Mesothelial cell of epicardium (in vitro differentiated cells): ENCODE results near the gene FLT4. TPM values are rescaled to one million over a fixed set of nuclear protein-coding genes. Genes with fewer than 3 reads are reported as not detected.

ENCODE experiments used
- DNase-seq, 2 experiments: peaks; one replicate each; pipeline ENCODE4 v3.0.0; 2021; ENCODE audit warnings: low spot score in 2 of 2; ENCODE audit not compliant: unreplicated experiment in 2 of 2
- H3K27ac Mint-ChIP-seq: 2 replicates; pipeline ENCODE4 v1.8.0; 2021; ENCODE audit warnings: mixed read lengths
- H3K27me3 Mint-ChIP-seq: 2 replicates; pipeline ENCODE4 v1.8.0; 2021; ENCODE audit warnings: low read depth, mixed read lengths
- H3K36me3 Mint-ChIP-seq: 2 replicates; pipeline ENCODE4 v1.8.0; 2021; ENCODE audit warnings: mixed read lengths
- H3K4me1 Mint-ChIP-seq: 2 replicates; pipeline ENCODE4 v1.8.0; 2021; ENCODE audit warnings: mixed read lengths
- H3K4me3 Mint-ChIP-seq: 2 replicates; pipeline ENCODE4 v1.8.0; 2021; ENCODE audit warnings: mild to moderate bottlenecking, moderate library complexity, mixed read lengths
- H3K9me3 Mint-ChIP-seq: 2 replicates; pipeline ENCODE4 v1.8.0; 2021; ENCODE audit warnings: mixed read lengths
- total RNA-seq: library from RNA; stranded (reverse); gene quantifications from 3 replicates; pipeline ENCODE4 v1.2.1, GENCODE V29; 2021
- TF ChIP-seq, protein P1 (sequence below): fragments of 200-600 bp; sonication (generic); IDR thresholded peaks from one replicate; pipeline ENCODE4 v1.5.0; 2021; ENCODE audit warnings: antibody characterized with exemption; ENCODE audit not compliant: unreplicated experiment

The FLT4 gene
- total RNA-seq, 1 donor from 2014 or later, result 1.8 TPM

- no peak overlapping the region for H3K27ac Mint-ChIP-seq
- no peaks in the 10 kb centered on the region for H3K4me1 Mint-ChIP-seq
- TF ChIP-seq, protein P1, sequence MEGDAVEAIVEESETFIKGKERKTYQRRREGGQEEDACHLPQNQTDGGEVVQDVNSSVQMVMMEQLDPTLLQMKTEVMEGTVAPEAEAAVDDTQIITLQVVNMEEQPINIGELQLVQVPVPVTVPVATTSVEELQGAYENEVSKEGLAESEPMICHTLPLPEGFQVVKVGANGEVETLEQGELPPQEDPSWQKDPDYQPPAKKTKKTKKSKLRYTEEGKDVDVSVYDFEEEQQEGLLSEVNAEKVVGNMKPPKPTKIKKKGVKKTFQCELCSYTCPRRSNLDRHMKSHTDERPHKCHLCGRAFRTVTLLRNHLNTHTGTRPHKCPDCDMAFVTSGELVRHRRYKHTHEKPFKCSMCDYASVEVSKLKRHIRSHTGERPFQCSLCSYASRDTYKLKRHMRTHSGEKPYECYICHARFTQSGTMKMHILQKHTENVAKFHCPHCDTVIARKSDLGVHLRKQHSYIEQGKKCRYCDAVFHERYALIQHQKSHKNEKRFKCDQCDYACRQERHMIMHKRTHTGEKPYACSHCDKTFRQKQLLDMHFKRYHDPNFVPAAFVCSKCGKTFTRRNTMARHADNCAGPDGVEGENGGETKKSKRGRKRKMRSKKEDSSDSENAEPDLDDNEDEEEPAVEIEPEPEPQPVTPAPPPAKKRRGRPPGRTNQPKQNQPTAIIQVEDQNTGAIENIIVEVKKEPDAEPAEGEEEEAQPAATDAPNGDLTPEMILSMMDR, result no peak
- no peak overlapping the region for H3K4me3 Mint-ChIP-seq
- no peak for DNase-seq
- H3K9me3 Mint-ChIP-seq, result no peaks in the 10 kb centered on the region
- no peaks in the 10 kb centered on the region for H3K36me3 Mint-ChIP-seq
- peaks cover 13% of the 10 kb centered on the region for H3K27me3 Mint-ChIP-seq
Measured at GRCh38 chr5:180598316-180598701, 51.1 kb downstream of the FLT4 start.

- Mint-ChIP-seq H3K4me3 (no peak overlapping the region), H3K4me1 (peaks cover 4% of the 10 kb centered on the region), H3K27me3 (peaks cover 28% of the 10 kb centered on the region), H3K36me3 (no peaks in the 10 kb centered on the region), H3K9me3 (no peaks in the 10 kb centered on the region), H3K27ac (no peak overlapping the region)
- DNase-seq, result no peak
- TF ChIP-seq, protein P1, result no peak
Measured at GRCh38 chr5:180596668-180597231, 52.6 kb downstream of the FLT4 start.

GRCh38 chr5:180596115-180596667, 53.2 kb downstream of the FLT4 start:
- H3K4me1 Mint-ChIP-seq, result peaks cover 4% of the 10 kb centered on the region
- H3K27ac Mint-ChIP-seq, result no peak overlapping the region
- DNase-seq, result no peak
- TF ChIP-seq, protein P1, result no peak
- no peak overlapping the region for H3K4me3 Mint-ChIP-seq
- H3K27me3 Mint-ChIP-seq, result peaks cover 28% of the 10 kb centered on the region
- H3K36me3 Mint-ChIP-seq, result no peaks in the 10 kb centered on the region
- H3K9me3 Mint-ChIP-seq, result no peaks in the 10 kb centered on the region

GRCh38 chr5:180595381-180596114, 53.9 kb downstream of the FLT4 start:
- peaks cover 4% of the 10 kb centered on the region for H3K4me1 Mint-ChIP-seq
- no peak overlapping the region for H3K27ac Mint-ChIP-seq
- H3K4me3 Mint-ChIP-seq, result no peak overlapping the region
- no peaks in the 10 kb centered on the region for H3K9me3 Mint-ChIP-seq
- no peaks in the 10 kb centered on the region for H3K36me3 Mint-ChIP-seq
- no peak for DNase-seq
- TF ChIP-seq, protein P1, result no peak
- peaks cover 29% of the 10 kb centered on the region for H3K27me3 Mint-ChIP-seq

GRCh38 chr5:180595046-180595379, 54.4 kb downstream of the FLT4 start:
- H3K27ac Mint-ChIP-seq, result no peak overlapping the region
- TF ChIP-seq, protein P1, result no peak
- H3K36me3 Mint-ChIP-seq, result no peaks in the 10 kb centered on the region
- peaks cover 5% of the 10 kb centered on the region for H3K4me1 Mint-ChIP-seq
- DNase-seq, result no peak
- no peak overlapping the region for H3K4me3 Mint-ChIP-seq
- H3K27me3 Mint-ChIP-seq, result peaks cover 34% of the 10 kb centered on the region
- H3K9me3 Mint-ChIP-seq, result no peaks in the 10 kb centered on the region
